Ectodermal cell (in vitro differentiated cells): ENCODE data around the gene GRB7.

Experiments
- H3K27ac ChIP-seq: 2 replicates; pipeline ENCODE4 v1.7.0; 2013; ENCODE audit warnings: mild to moderate bottlenecking, low read depth, low read length; ENCODE audit not compliant: insufficient read depth, poor library complexity, severe bottlenecking
- H3K27me3 ChIP-seq: 2 replicates; pipeline ENCODE4 v1.7.0; 2013; ENCODE audit warnings: mild to moderate bottlenecking, low read length; ENCODE audit not compliant: insufficient read depth, control insufficient read depth, poor library complexity, severe bottlenecking
- H3K36me3 ChIP-seq: one replicate; pipeline ENCODE4 v1.7.0; 2013; ENCODE audit warnings: low read length; ENCODE audit not compliant: control insufficient read depth, insufficient read depth
- H3K4me1 ChIP-seq: one replicate; pipeline ENCODE4 v1.7.0; 2013; ENCODE audit warnings: low read length; ENCODE audit not compliant: control insufficient read depth, insufficient read depth
- H3K4me3 ChIP-seq: 2 replicates; pipeline ENCODE4 v1.7.0; 2013; ENCODE audit warnings: low read depth, low read length, control low read depth; ENCODE audit not compliant: insufficient read depth
- H3K9me3 ChIP-seq: 2 replicates; pipeline ENCODE4 v1.7.0; 2013; ENCODE audit warnings: mild to moderate bottlenecking, low read length, moderate library complexity; ENCODE audit not compliant: control insufficient read depth
- WGBS, 2 experiments: methylation state at CpG; one replicate each; pipeline ENCODE4 v1.1.7; 2013; ENCODE audit warnings: missing lambda C conversion rate in 2 of 2; 5-methylcytosine and 5-hydroxymethylcytosine counted together

The GRB7 gene

GRCh38 chr17:39752241-39752881, 14.6 kb downstream of the GRB7 start:
- Histone ChIP-seq H3K27me3 (peaks cover 29% of the 10 kb centered on the region), H3K4me1 (peaks cover 13% of the 10 kb centered on the region), H3K4me3 (no peak overlapping the region), H3K9me3 (no peaks in the 10 kb centered on the region), H3K27ac (no peak overlapping the region), H3K36me3 (no peaks in the 10 kb centered on the region)
- WGBS, 2 experiments, result 68 to 69% methylated on average over 13 of the region's 13 CpGs

GRCh38 chr17:39753514-39754160, 15.9 kb downstream of the GRB7 start:
- peaks cover 29% of the 10 kb centered on the region for H3K27me3 ChIP-seq
- H3K4me3 ChIP-seq, result peak overlapping the region; percentile 53
- H3K36me3 ChIP-seq, result no peaks in the 10 kb centered on the region
- H3K27ac ChIP-seq, result no peak overlapping the region
- 13% methylated on average over 55 of the region's 55 CpGs for WGBS, 2 experiments
- H3K4me1 ChIP-seq, result peaks cover 13% of the 10 kb centered on the region
- no peaks in the 10 kb centered on the region for H3K9me3 ChIP-seq

- Histone ChIP-seq H3K9me3 (no peaks in the 10 kb centered on the region), H3K27ac (no peak overlapping the region), H3K36me3 (no peaks in the 10 kb centered on the region), H3K4me1 (peaks cover 13% of the 10 kb centered on the region), H3K27me3 (peaks cover 29% of the 10 kb centered on the region), H3K4me3 (peak overlapping the region; percentile 53)
- WGBS, 2 experiments, result 1% methylated on average over 91 of the region's 91 CpGs
These were observed 16.6 kb downstream of the GRB7 start for GRCh38 chr17:39754161-39754957.

- no peaks in the 10 kb centered on the region for H3K36me3 ChIP-seq
- WGBS, 2 experiments, result 28 to 30% methylated on average over 21 of the region's 21 CpGs
- peak overlapping the region; percentile 53 for H3K4me3 ChIP-seq
- peaks cover 13% of the 10 kb centered on the region for H3K4me1 ChIP-seq
- H3K27ac ChIP-seq, result no peak overlapping the region
- no peaks in the 10 kb centered on the region for H3K9me3 ChIP-seq
- peaks cover 29% of the 10 kb centered on the region for H3K27me3 ChIP-seq
These were observed 17.3 kb downstream of the GRB7 start for GRCh38 chr17:39754958-39755553.

GRCh38 chr17:39755554-39756379, 18.0 kb downstream of the GRB7 start:
- H3K27ac ChIP-seq, result no peak overlapping the region
- H3K27me3 ChIP-seq, result peaks cover 29% of the 10 kb centered on the region
- WGBS, 2 experiments, result 71 to 72% methylated on average over 15 to 18 of the region's 18 CpGs

GRCh38 chr17:39756380-39757079, 18.8 kb downstream of the GRB7 start:
- Histone ChIP-seq H3K4me3 (no peak overlapping the region), H3K36me3 (no peaks in the 10 kb centered on the region), H3K9me3 (no peaks in the 10 kb centered on the region), H3K27ac (no peak overlapping the region), H3K4me1 (peaks cover 13% of the 10 kb centered on the region), H3K27me3 (peaks cover 29% of the 10 kb centered on the region)
- 63 to 66% methylated on average over 7 of the region's 7 CpGs for WGBS, 2 experiments

More at GRCh38 chr17:39755554-39756379, 18.0 kb downstream of the GRB7 start:
- Histone ChIP-seq H3K4me1 (peaks cover 13% of the 10 kb centered on the region), H3K9me3 (no peaks in the 10 kb centered on the region), H3K4me3 (no peak overlapping the region), H3K36me3 (no peaks in the 10 kb centered on the region)

GRCh38 chr17:39757176-39757662, 19.5 kb downstream of the GRB7 start:
- no peaks in the 10 kb centered on the region for H3K36me3 ChIP-seq
- H3K9me3 ChIP-seq, result no peaks in the 10 kb centered on the region
- peaks cover 29% of the 10 kb centered on the region for H3K27me3 ChIP-seq
- WGBS, 2 experiments, result 92 to 96% methylated on average over 3 to 4 of the region's 4 CpGs
- peaks cover 13% of the 10 kb centered on the region for H3K4me1 ChIP-seq
- H3K27ac ChIP-seq, result no peak overlapping the region
- H3K4me3 ChIP-seq, result no peak overlapping the region

- Histone ChIP-seq H3K4me3 (no peak overlapping the region), H3K4me1 (peaks cover 13% of the 10 kb centered on the region), H3K27me3 (peaks cover 23% of the 10 kb centered on the region), H3K9me3 (no peaks in the 10 kb centered on the region), H3K36me3 (no peaks in the 10 kb centered on the region), H3K27ac (no peak overlapping the region)
- WGBS, 2 experiments, result 85 to 86% methylated on average over 12 of the region's 12 CpGs
These were observed 20.5 kb downstream of the GRB7 start for GRCh38 chr17:39757931-39758873.
